Neural progenitor cell (in vitro differentiated cells): ENCODE results near the gene MTX2. TPM values are rescaled to one million over a fixed set of nuclear protein-coding genes. Genes with fewer than 3 reads are reported as not detected.

Experiments
- DNase-seq: peaks from one replicate; pipeline ENCODE4 v3.0.0-alpha.2; 2016; ENCODE audit warnings: low spot score
- H2AFZ ChIP-seq: fragments of 200-600 bp; sonication (generic); replicated peaks from 2 replicates; pipeline ENCODE4 v1.6.1; 2016; ENCODE audit warnings: antibody characterized with exemption
- H3F3A ChIP-seq: fragments of 200-600 bp; sonication (generic); 2 replicates; pipeline ENCODE4 v1.6.1; 2016; ENCODE audit warnings: antibody characterized with exemption, low read depth
- H3K27ac ChIP-seq: fragments of 200-600 bp; sonication (generic); 2 replicates; pipeline ENCODE4 v1.5.1; 2016; ENCODE audit warnings: mild to moderate bottlenecking
- H3K27me3 ChIP-seq: fragments of 200-600 bp; sonication (generic); 2 replicates; pipeline ENCODE4 v1.6.1; 2016; ENCODE audit warnings: mild to moderate bottlenecking, moderate library complexity
- H3K36me3 ChIP-seq: fragments of 200-600 bp; sonication (generic); 2 replicates; pipeline ENCODE4 v1.5.1; 2016
- H3K4me1 ChIP-seq: fragments of 200-600 bp; sonication (generic); 2 replicates; pipeline ENCODE4 v1.6.1; 2016; ENCODE audit warnings: mixed run types
- H3K4me2 ChIP-seq: fragments of 200-600 bp; sonication (generic); 2 replicates; pipeline ENCODE4 v1.6.1; 2016
- H3K4me3 ChIP-seq: fragments of 200-600 bp; sonication (generic); 2 replicates; pipeline ENCODE4 v1.5.1; 2016
- H3K79me2 ChIP-seq: fragments of 200-600 bp; sonication (generic); 2 replicates; pipeline ENCODE4 v1.6.1; 2016; ENCODE audit warnings: low read depth
- H3K9ac ChIP-seq: fragments of 200-600 bp; sonication (generic); 2 replicates; pipeline ENCODE4 v1.6.1; 2016
- H3K9me3 ChIP-seq: fragments of 200-600 bp; sonication (generic); 2 replicates; pipeline ENCODE4 v1.5.1; 2016; ENCODE audit warnings: low read depth
- H4K20me1 ChIP-seq: fragments of 200-600 bp; sonication (generic); 2 replicates; pipeline ENCODE4 v1.6.1; 2016; ENCODE audit warnings: low read depth
- H3K27ac Mint-ChIP-seq: 3 replicates; pipeline ENCODE4 v1.8.0; 2021; ENCODE audit warnings: mixed read lengths
- H3K27me3 Mint-ChIP-seq: 2 replicates; pipeline ENCODE4 v1.8.0; 2022; ENCODE audit warnings: low read depth, mild to moderate bottlenecking, inconsistent platforms, moderate library complexity, mixed read lengths; ENCODE audit not compliant: insufficient read depth
- H3K36me3 Mint-ChIP-seq: 3 replicates; pipeline ENCODE4 v1.8.0; 2021; ENCODE audit warnings: mixed read lengths
- H3K4me1 Mint-ChIP-seq: 3 replicates; pipeline ENCODE4 v1.8.0; 2021; ENCODE audit warnings: mixed read lengths
- H3K4me3 Mint-ChIP-seq: 3 replicates; pipeline ENCODE4 v1.8.0; 2021; ENCODE audit warnings: mild to moderate bottlenecking, moderate library complexity, mixed read lengths
- H3K9me3 Mint-ChIP-seq: 3 replicates; pipeline ENCODE4 v1.8.0; 2020; ENCODE audit warnings: mixed read lengths
- CTCF ChIP-seq: fragments of 200-600 bp; sonication (generic); IDR thresholded peaks from 2 replicates; pipeline ENCODE4 v1.5.1; 2017; ENCODE audit warnings: antibody characterized with exemption, mild to moderate bottlenecking
- EZH2 ChIP-seq: fragments of 200-600 bp; sonication (generic); IDR thresholded peaks from 2 replicates; pipeline ENCODE4 v1.6.1; 2017; ENCODE audit warnings: antibody characterized with exemption, mild to moderate bottlenecking, moderate library complexity
- EZH2phosphoT487 ChIP-seq: fragments of 200-600 bp; sonication (generic); IDR thresholded peaks from 2 replicates; pipeline ENCODE4 v1.6.1; 2017; ENCODE audit warnings: antibody characterized with exemption
- total RNA-seq: library from RNA; depleted of rRNA; stranded (reverse); fragments of >200 nt; gene quantifications from 2 replicates; pipeline ENCODE4 v1.2.3, GENCODE V29; 2015; ENCODE audit warnings: low replicate concordance

MTX2 gene
- total RNA-seq, 1 donor from 2014 or later: 39.2 TPM

- Histone ChIP-seq H3K9me3 (no peaks in the 10 kb centered on the region), H3K9ac (no peak overlapping the region), H2AFZ (no peak overlapping the region), H3K36me3 (no peaks in the 10 kb centered on the region), H3K4me1 (no peaks in the 10 kb centered on the region), H3K4me3 (no peak overlapping the region), H3K4me2 (no peak overlapping the region), H3F3A (no peaks in the 10 kb centered on the region), H4K20me1 (no peaks in the 10 kb centered on the region), H3K27ac (no peak overlapping the region), H3K79me2 (no peaks in the 10 kb centered on the region), H3K27me3 (peaks cover 36% of the 10 kb centered on the region)
- DNase-seq: no peak
- Mint-ChIP-seq H3K4me3 (no peak overlapping the region), H3K36me3 (no peaks in the 10 kb centered on the region), H3K27me3 (peaks cover 6% of the 10 kb centered on the region), H3K27ac (no peak overlapping the region), H3K4me1 (no peaks in the 10 kb centered on the region), H3K9me3 (no peaks in the 10 kb centered on the region)
- TF ChIP-seq EZH2 (no peak), EZH2phosphoT487 (no peak), CTCF (no peak)
These were observed 34.3 kb upstream of the MTX2 start for GRCh38 chr2:176234940-176235339.

- no peaks in the 10 kb centered on the region for H3F3A ChIP-seq
- TF ChIP-seq EZH2: no peak
- TF ChIP-seq CTCF: no peak
- TF ChIP-seq EZH2phosphoT487: no peak
- H2AFZ ChIP-seq: no peak overlapping the region
- H3K79me2 ChIP-seq: no peaks in the 10 kb centered on the region
- H3K27ac ChIP-seq: no peak overlapping the region
- Mint-ChIP-seq H3K27ac (no peak overlapping the region), H3K27me3 (peaks cover 6% of the 10 kb centered on the region), H3K36me3 (no peaks in the 10 kb centered on the region), H3K4me1 (no peaks in the 10 kb centered on the region), H3K4me3 (no peak overlapping the region), H3K9me3 (no peaks in the 10 kb centered on the region)
- H3K9ac ChIP-seq: no peak overlapping the region
- no peak overlapping the region for H3K4me3 ChIP-seq
- H3K4me1 ChIP-seq: no peaks in the 10 kb centered on the region
- H3K4me2 ChIP-seq: no peak overlapping the region
- H3K9me3 ChIP-seq: no peaks in the 10 kb centered on the region
- no peaks in the 10 kb centered on the region for H3K36me3 ChIP-seq
- DNase-seq: no peak
- no peaks in the 10 kb centered on the region for H4K20me1 ChIP-seq
- H3K27me3 ChIP-seq: peaks cover 25% of the 10 kb centered on the region
These were observed 31.8 kb upstream of the MTX2 start for GRCh38 chr2:176237456-176237855.

- no peak for DNase-seq
- no peaks in the 10 kb centered on the region for H3K9me3 Mint-ChIP-seq
- H2AFZ ChIP-seq: no peak overlapping the region
- no peak overlapping the region for H3K9ac ChIP-seq
- H3F3A ChIP-seq: no peaks in the 10 kb centered on the region
- no peaks in the 10 kb centered on the region for H4K20me1 ChIP-seq
- H3K27ac Mint-ChIP-seq: no peak overlapping the region
- H3K79me2 ChIP-seq: no peaks in the 10 kb centered on the region
- H3K27ac ChIP-seq: no peak overlapping the region
- H3K4me2 ChIP-seq: no peak overlapping the region
- no peaks in the 10 kb centered on the region for H3K9me3 ChIP-seq
- no peaks in the 10 kb centered on the region for H3K4me1 Mint-ChIP-seq
- H3K4me3 Mint-ChIP-seq: no peak overlapping the region
- no peaks in the 10 kb centered on the region for H3K4me1 ChIP-seq
- no peaks in the 10 kb centered on the region for H3K36me3 Mint-ChIP-seq
- H3K36me3 ChIP-seq: no peaks in the 10 kb centered on the region
- peaks cover 25% of the 10 kb centered on the region for H3K27me3 ChIP-seq
- peaks cover 6% of the 10 kb centered on the region for H3K27me3 Mint-ChIP-seq
- no peak overlapping the region for H3K4me3 ChIP-seq
- no peak for TF ChIP-seq CTCF
- TF ChIP-seq EZH2: no peak
These were observed 30.2 kb upstream of the MTX2 start for GRCh38 chr2:176239031-176239430.

GRCh38 chr2:176240301-176240700, 28.9 kb upstream of the MTX2 start:
- H3K4me2 ChIP-seq: no peak overlapping the region
- no peak overlapping the region for H3K4me3 ChIP-seq
- Mint-ChIP-seq H3K9me3 (no peaks in the 10 kb centered on the region), H3K36me3 (no peaks in the 10 kb centered on the region), H3K27ac (no peak overlapping the region), H3K4me1 (no peaks in the 10 kb centered on the region), H3K27me3 (peaks cover 6% of the 10 kb centered on the region), H3K4me3 (no peak overlapping the region)
- no peaks in the 10 kb centered on the region for H3K79me2 ChIP-seq
- no peaks in the 10 kb centered on the region for H3K9me3 ChIP-seq
- DNase-seq: no peak
- peaks cover 21% of the 10 kb centered on the region for H3K27me3 ChIP-seq
- no peaks in the 10 kb centered on the region for H3F3A ChIP-seq
- H3K27ac ChIP-seq: no peak overlapping the region
- no peaks in the 10 kb centered on the region for H3K36me3 ChIP-seq
- H4K20me1 ChIP-seq: no peaks in the 10 kb centered on the region
- no peaks in the 10 kb centered on the region for H3K4me1 ChIP-seq
- TF ChIP-seq CTCF (no peak), EZH2phosphoT487 (no peak), EZH2 (no peak)
- H3K9ac ChIP-seq: no peak overlapping the region
- no peak overlapping the region for H2AFZ ChIP-seq
